Lung (tissue), 12 donors: Measurements from ENCODE around the gene PDF. TPM values are rescaled to one million over a fixed set of nuclear protein-coding genes. Genes with fewer than 3 reads are reported as not detected.

ENCODE experiments used
- ATAC-seq: fragments of 200-7000 bp; cut with Tn5 transposase; one replicate; pipeline ENCODE4 v1.9.1; 2020; ENCODE audit warnings: moderate number of reproducible peaks; ENCODE audit not compliant: insufficient read depth, low FRiP score
- DNase-seq, 3 donors: peaks; one replicate each; pipeline ENCODE4 v3.0.0-alpha.2; 2013 to 2017
- H3K27ac ChIP-seq, 2 donors: one replicate each; pipeline ENCODE4 v1.5.1; 2013; ENCODE audit warnings: mild to moderate bottlenecking in 2 of 2, moderate library complexity in 2 of 2, control low read depth in 1 of 2, inconsistent platforms in 1 of 2, low read depth in 1 of 2, low read length in 1 of 2
- H3K27me3 ChIP-seq, 3 donors: one replicate each; pipeline ENCODE4 v1.5.1; 2013; ENCODE audit warnings: low read length in 2 of 3; ENCODE audit not compliant: control insufficient read depth in 3 of 3, insufficient read depth in 3 of 3
- H3K36me3 ChIP-seq, 4 donors: one replicate each; pipeline ENCODE4 v1.5.1; 2013; ENCODE audit warnings: low read length in 4 of 4, mild to moderate bottlenecking in 1 of 4, moderate library complexity in 1 of 4; ENCODE audit not compliant: control insufficient read depth in 4 of 4, insufficient read depth in 4 of 4
- H3K4me1 ChIP-seq, 5 donors: one replicate each; pipeline ENCODE4 v1.5.1; 2013; ENCODE audit warnings: low read length in 5 of 5, mild to moderate bottlenecking in 2 of 5, moderate library complexity in 1 of 5; ENCODE audit not compliant: control insufficient read depth in 5 of 5, insufficient read depth in 5 of 5
- H3K4me3 ChIP-seq: one replicate; pipeline ENCODE4 v1.5.1; 2013; ENCODE audit warnings: mild to moderate bottlenecking, control low read depth, moderate library complexity
- H3K9ac ChIP-seq, 2 donors: one replicate each; pipeline ENCODE4 v1.5.1; 2013; ENCODE audit warnings: low read length in 2 of 2, control low read depth in 1 of 2; ENCODE audit not compliant: insufficient read depth in 1 of 2
- H3K9me3 ChIP-seq, 4 donors: one replicate each; pipeline ENCODE4 v1.5.1; 2013; ENCODE audit warnings: low read length in 3 of 4, mild to moderate bottlenecking in 1 of 4, moderate library complexity in 1 of 4; ENCODE audit not compliant: control insufficient read depth in 4 of 4, insufficient read depth in 3 of 4
- WGBS, 2 donors: extraction: QIAGEN DNeasy Blood & Tissue Kit; methylation state at CpG; one replicate each; pipeline ENCODE4 v1.1.7; 2013; 5-methylcytosine and 5-hydroxymethylcytosine counted together
- polyA plus RNA-seq, 2 donors: library from polyadenylated mRNA; stranded (reverse); fragments of 200-250 nt; gene quantifications; one replicate each; pipeline ENCODE4 v1.2.1, GENCODE V29; 2013
- total RNA-seq, 2 donors: library from RNA; depleted of rRNA in 1 of 2; stranded (reverse); fragments of >200 nt in 1 of 2; gene quantifications; one replicate each; pipeline ENCODE4 v1.2.1, GENCODE V29; 2014 to 2021
- TF ChIP-seq, protein P1 (sequence below): IDR thresholded peaks from 2 replicates; pipeline ENCODE4 v1.5.1; 2012; ENCODE audit warnings: mild to moderate bottlenecking; ENCODE audit errors: control extremely low read depth, extremely low read depth
- donor health status: control.
- donor health status: control.
- donor health status: Bipolar disorder and iron deficiency.
- donor health status: healthy.
- donor health status: DM: yes; HTN: yes; CAD: no.

Gene PDF
- total and polyA plus RNA-seq, 4 donors = 6.0 to 16.6 (median 9.1) TPM

DNA sequence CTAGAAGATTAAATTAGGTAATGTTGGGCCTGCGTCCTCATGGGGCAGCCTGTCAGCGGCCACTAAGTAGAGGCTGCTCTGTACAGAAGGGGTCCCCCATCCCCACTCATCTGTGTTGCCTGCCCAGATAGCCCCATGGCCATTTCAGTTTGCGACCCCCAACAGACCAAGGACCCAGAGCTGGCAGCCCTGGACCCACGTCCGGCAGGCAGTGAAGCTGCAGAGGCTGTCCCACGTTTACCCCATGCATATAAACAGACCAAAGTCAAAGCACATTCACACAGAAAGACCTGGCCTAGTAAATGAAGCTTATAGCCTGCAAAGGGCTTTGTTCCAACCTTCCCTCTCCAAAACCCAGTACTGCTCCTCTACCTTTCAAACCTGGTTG lies 4.6 kb downstream of the PDF start:
- Histone ChIP-seq H3K9ac (no peak overlapping the region), H3K36me3 (peaks cover 20 to 53% (median 37%) of the 10 kb centered on the region in 4 donors)

GRCh38 chr16:69324585-69325253 lies 5.7 kb downstream of the PDF start:
- ATAC-seq = no peak
- no peak overlapping the region for H3K4me3 ChIP-seq
- TF ChIP-seq, protein P1, sequence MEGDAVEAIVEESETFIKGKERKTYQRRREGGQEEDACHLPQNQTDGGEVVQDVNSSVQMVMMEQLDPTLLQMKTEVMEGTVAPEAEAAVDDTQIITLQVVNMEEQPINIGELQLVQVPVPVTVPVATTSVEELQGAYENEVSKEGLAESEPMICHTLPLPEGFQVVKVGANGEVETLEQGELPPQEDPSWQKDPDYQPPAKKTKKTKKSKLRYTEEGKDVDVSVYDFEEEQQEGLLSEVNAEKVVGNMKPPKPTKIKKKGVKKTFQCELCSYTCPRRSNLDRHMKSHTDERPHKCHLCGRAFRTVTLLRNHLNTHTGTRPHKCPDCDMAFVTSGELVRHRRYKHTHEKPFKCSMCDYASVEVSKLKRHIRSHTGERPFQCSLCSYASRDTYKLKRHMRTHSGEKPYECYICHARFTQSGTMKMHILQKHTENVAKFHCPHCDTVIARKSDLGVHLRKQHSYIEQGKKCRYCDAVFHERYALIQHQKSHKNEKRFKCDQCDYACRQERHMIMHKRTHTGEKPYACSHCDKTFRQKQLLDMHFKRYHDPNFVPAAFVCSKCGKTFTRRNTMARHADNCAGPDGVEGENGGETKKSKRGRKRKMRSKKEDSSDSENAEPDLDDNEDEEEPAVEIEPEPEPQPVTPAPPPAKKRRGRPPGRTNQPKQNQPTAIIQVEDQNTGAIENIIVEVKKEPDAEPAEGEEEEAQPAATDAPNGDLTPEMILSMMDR = no peak
- 84 to 85% methylated on average over 10 of the region's 10 CpGs for WGBS, 2 donors
- no peak overlapping the region for H3K27ac ChIP-seq
- peaks cover 10 to 14% (median 13%) of the 10 kb centered on the region in 5 donors for H3K4me1 ChIP-seq
- DNase-seq = no peak
- H3K36me3 ChIP-seq = peaks cover 20 to 56% (median 46%) of the 10 kb centered on the region in 4 donors
- H3K9me3 ChIP-seq = no peaks in the 10 kb centered on the region
- H3K27me3 ChIP-seq = no peaks in the 10 kb centered on the region
- no peak overlapping the region for H3K9ac ChIP-seq

More for the DNA sequence above, 4.6 kb downstream of the PDF start:
- Histone ChIP-seq H3K27me3 (no peaks in the 10 kb centered on the region), H3K4me1 (peaks cover 10 to 19% (median 14%) of the 10 kb centered on the region in 5 donors), H3K27ac (no peak overlapping the region), H3K9me3 (no peaks in the 10 kb centered on the region), H3K4me3 (no peak overlapping the region)
- TF ChIP-seq, protein P1 = no peak
- DNase-seq (no peak), ATAC-seq (no peak)
- WGBS, 2 donors = 93% methylated on average over 6 of the region's 6 CpGs

- ATAC-seq (peak; percentile 13), DNase-seq (peak in 2 of 3 donors; percentile 16 to 27)
- Histone ChIP-seq H3K36me3 (peaks cover 21 to 60% (median 51%) of the 10 kb centered on the region in 4 donors), H3K4me3 (no peak overlapping the region), H3K9ac (no peak overlapping the region), H3K4me1 (peaks cover 6 to 10% (median 7%) of the 10 kb centered on the region in 5 donors), H3K9me3 (no peaks in the 10 kb centered on the region), H3K27me3 (no peaks in the 10 kb centered on the region), H3K27ac (no peak overlapping the region)
- TF ChIP-seq, protein P1 = no peak
- WGBS, 2 donors = 76 to 78% methylated on average over 8 of the region's 8 CpGs
Observed at GRCh38 chr16:69324013-69324531, 6.3 kb downstream of the PDF start.
